HG03342 (cell line): ENCODE data around the gene SLX1A.
"Not testable (repeated sequence)": the region's sequence is repeated elsewhere in the genome, so short reads cannot be mapped to it uniquely, and the experiment has no call there.

ENCODE experiments used
- ATAC-seq: cut with Tn5 transposase; IDR thresholded peaks from one replicate; pipeline ENCODE4 v1.9.1; 2021; ENCODE audit warnings: mild to moderate bottlenecking, moderate library complexity; ENCODE audit not compliant: unreplicated experiment

Gene SLX1A

GRCh38 chr16:30184096-30184890 lies 9.4 kb upstream of the SLX1A start:
- peak; percentile 34 for ATAC-seq

DNA sequence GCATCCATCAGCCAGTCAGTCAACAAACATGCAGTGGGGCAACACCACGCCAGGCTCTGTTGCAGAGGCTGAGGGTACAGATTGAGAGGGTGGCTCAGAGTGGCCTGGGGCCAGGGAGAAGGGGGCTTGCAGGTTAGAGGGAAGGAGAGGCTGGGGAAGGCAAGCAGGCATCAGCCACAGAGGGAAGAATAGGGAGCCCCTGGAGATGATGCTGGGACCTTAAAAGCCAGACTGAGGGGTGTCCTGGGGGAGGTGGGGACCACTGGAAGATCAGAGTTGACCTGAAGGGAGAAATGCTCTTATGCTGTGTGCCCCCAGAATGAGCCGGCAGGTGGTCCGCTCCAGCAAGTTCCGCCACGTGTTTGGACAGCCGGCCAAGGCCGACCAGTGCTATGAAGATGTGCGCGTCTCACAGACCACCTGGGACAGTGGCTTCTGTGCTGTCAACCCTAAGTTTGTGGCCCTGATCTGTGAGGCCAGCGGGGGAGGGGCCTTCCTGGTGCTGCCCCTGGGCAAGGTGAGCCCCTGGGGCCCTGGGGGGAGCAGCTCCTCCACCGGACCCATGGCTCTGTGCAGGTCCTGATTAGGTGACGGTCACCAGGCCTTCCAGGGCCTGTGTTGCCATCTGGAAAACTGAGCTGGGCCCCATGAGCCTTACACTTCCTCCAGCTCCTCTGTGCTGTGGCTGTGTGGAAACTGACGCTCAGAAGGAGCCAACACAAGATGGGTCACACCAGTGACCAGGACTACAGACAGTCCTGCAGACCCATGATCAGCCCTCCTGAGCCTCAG lies 8.6 kb upstream of the SLX1A start:
- peak; percentile 3 for ATAC-seq

DNA sequence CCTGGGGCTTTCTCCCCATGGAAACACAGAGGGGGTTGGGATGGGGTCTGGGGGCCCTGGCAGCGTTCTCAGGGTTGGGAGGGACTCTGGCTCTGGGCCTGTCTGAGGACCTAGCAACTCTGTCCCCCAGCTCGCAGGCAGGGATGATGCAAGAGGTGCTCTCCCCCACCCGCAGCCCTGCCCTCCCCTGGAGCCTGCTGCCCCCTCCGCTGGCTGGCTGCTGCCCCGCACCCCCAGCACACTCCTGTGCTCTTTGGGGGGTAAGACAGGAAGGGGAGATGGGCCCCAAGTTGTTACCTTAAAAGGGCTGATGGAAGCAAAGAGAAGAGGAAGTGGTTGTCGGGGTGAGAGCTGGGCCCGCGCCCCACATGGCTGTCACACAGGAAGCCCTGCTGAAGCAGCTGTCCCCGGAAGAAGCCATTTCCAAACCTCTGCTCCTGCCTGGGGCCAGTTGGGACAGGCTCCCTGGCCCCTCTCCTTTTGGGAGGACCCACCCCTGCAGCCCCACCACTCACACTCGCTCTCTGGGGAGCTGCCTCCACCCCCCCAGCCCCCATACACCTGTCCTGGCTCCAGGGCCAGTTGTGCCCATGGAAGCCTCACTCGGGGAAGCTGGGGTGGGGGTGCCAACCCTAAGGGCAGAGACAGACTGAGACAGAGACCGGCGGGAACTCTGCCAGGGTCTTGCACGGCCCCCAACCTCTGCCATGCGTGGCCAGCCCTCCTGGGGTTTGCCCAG lies 7.8 kb upstream of the SLX1A start:
- ATAC-seq, result peak; percentile 40

GRCh38 chr16:30186444-30186781 lies 7.3 kb upstream of the SLX1A start:
- no peak for ATAC-seq

DNA sequence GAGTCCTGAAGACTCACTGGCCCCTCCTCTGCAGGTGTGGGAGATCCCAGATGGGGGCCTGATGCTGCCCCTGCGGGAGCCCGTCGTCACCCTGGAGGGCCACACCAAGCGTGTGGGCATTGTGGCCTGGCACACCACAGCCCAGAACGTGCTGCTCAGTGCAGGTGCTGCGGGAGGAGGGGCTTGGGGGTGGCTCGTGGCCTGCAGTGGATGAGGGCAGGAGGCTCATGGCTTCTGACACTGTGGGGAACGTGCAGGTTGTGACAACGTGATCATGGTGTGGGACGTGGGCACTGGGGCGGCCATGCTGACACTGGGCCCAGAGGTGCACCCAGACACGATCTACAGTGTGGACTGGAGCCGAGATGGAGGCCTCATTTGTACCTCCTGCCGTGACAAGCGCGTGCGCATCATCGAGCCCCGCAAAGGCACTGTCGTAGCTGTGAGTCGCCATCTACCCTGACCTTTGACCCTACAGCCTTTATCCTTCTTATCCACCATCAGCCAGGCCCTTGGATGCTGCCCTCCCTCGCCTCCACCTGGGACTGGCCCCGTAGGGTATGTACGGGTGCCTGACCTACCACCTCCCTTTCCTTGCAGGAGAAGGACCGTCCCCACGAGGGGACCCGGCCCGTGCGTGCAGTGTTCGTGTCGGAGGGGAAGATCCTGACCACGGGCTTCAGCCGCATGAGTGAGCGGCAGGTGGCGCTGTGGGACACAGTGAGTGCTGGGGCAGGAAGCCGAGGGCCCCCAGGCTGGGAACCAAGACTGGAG lies 6.7 kb upstream of the SLX1A start:
- ATAC-seq, result no peak

- ATAC-seq, result no peak
Observed at GRCh38 chr16:30187556-30187865, 6.2 kb upstream of the SLX1A start.

DNA sequence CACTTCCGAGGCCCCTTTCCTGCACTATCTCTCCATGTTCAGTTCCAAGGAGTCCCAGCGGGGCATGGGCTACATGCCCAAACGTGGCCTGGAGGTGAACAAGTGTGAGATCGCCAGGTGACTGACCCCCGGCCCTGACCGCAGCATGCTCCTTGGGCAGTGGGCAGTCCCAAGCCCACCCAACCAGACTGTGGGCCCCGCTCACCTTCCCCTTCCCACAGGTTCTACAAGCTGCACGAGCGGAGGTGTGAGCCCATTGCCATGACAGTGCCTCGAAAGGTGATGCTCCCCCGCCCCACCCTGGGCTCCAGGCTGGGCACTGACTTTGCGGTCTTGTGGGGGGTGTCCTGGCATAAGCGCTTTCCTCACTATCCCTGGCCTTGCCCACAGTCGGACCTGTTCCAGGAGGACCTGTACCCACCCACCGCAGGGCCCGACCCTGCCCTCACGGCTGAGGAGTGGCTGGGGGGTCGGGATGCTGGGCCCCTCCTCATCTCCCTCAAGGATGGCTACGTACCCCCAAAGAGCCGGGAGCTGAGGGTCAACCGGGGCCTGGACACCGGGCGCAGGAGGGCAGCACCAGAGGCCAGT lies 5.6 kb upstream of the SLX1A start:
- no peak for ATAC-seq

- not testable (repeated sequence) for ATAC-seq
Observed at GRCh38 chr16:30191158-30191557, 2.5 kb upstream of the SLX1A start.

- ATAC-seq, result peak; percentile 13
Observed at GRCh38 chr16:30193098-30193497, 577 bp upstream of the SLX1A start.

DNA sequence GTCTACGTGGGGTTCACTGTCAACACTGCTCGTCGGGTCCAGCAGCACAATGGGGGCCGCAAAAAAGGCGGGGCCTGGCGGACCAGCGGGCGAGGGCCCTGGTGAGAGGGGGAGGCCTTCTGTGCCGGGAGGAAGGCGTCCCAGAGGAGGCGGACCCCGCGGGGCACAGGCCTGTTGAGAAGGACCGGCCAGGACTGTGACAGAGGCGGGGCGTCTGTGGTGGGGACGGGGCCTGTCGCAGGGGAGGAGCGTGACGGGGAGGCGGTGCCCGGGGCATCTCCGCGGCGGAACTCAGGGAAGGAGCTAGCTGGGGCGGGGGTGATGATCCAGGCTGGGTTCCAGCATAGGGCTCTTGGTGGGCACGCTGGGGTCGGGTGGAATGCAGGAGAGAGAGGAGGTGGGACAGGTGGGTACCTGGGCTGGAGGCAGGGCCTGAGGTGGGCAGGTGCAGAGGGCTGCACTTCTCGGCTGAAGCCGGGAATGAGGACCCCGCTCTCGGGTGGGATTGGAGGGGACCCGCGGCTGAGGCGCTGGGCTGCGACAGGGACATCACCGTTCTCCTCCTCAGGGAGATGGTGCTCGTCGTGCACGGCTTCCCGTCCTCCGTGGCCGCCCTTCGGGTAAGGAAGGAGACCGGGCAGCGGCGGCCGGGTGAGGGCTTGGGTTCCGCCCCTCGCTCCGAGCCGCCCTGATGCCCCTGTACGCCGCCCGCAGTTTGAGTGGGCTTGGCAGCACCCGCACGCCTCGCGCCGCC lies 674 bp downstream of the SLX1A start:
- peak; percentile 51 for ATAC-seq

- not testable (repeated sequence) for ATAC-seq
Observed at GRCh38 chr16:30197001-30197400, 3.3 kb downstream of the SLX1A start.

DNA sequence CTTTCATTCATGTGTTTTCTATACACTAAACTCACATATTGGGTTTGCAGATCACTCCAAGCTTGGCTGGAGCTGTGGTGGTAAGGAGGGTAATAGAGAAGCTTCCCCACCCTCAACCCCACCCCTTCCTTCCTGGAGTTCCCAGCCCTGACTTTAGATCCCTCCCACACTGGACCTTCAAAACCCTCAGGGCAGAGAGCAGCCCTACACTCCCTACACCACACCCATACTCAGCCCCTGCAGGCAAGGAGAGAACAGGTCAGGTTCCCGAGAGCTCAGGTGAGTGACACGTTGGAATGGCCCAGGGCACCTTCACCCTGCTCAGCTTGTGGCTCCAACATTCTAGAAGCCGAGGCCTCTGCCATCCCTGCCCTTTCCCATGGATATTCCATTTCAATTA lies 5.4 kb downstream of the SLX1A start, which contains the start of gene SULT1A3:
TSS of gene SULT1A3 (plus strand) at position 207 of the 400 bp plus-strand sequence. CDS start 1,474 bp downstream, outside the sequence.
- not testable (repeated sequence) for ATAC-seq

- ATAC-seq, result not testable (repeated sequence)
Observed at GRCh38 chr16:30199608-30200343, 6.1 kb downstream of the SLX1A start.

- ATAC-seq, result not testable (repeated sequence)
Observed at GRCh38 chr16:30205541-30206236, 12.0 kb downstream of the SLX1A start.

DNA sequence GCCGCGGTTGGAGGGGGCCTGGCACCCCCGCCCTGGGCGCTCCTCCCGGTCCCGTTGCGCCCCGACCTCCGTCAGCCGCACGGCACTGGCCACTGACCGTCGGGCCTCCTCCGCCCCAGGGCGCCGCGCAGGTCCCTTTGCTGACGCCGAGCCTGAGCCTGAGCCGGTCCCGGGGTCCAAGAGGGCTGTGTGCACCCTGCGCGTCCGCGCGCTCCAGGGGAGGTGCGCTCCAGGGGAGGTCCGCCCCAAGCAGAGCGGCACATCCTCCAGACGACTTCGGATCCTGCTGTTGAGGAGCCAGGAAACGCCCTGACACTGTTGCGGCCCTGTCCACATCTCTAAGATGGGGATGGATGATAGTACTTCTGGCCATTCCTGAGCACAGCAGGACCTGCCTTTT lies 12.6 kb downstream of the SLX1A start:
- not testable (repeated sequence) for ATAC-seq

DNA sequence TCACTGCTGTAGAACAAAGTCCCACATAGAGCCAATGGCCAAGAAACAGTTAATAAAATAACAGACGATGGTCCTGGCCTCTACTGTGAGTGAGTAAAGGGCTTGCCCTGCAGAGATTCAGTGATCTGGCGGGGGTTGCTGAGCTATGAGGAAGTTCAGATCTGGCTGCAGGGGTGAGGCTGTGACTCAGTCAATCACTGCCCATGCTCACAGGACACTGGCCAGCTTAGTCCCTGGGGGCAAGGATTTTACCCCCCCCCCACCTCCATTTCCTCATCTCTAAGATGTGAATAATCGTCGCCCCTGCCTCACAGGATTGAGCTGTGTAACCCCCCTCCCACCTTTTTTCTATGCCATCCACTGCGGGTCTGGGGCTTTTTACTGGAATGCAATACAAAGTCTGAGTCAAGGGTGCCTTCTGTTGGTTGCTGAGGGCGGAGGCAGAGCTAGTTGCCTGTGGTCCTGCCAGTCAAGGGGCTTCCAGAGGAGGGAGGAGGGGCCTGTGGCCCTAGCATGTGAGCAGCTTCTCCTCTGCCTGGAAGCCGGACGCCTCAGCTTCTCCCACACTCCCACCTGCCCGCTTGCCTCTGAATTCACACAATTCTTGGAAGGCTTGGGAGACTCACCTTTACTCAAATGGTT lies 13.5 kb downstream of the SLX1A start:
- ATAC-seq, result not testable (repeated sequence)

GRCh38 chr16:30209032-30209431 lies 15.4 kb downstream of the SLX1A start:
- not testable (repeated sequence) for ATAC-seq

DNA sequence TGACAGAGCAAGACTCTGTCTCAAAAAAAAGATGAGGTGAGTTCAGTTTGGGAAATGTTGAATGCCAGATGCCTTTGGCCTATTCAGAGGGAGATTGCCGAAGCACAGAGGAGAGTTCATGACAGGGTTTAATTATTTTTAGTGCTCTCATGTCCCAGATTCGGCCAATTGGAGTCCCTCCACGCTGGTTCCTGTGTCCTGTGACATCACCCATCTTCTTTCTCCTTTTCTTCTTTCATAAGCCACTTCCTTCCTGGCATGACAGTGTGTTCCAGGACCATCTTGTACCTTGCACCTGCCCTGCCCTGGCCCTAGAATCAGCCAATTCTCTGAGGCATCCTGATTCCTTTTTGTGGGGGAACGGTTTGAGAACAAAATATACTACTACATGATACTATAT lies 17.7 kb downstream of the SLX1A start:
- not testable (repeated sequence) for ATAC-seq
